HG02981 (cell line): ENCODE data around the gene CEMIP2.

Source experiments
- ATAC-seq: cut with Tn5 transposase; IDR thresholded peaks from one replicate; pipeline ENCODE4 v1.9.1; 2021; ENCODE audit warnings: mild to moderate bottlenecking, moderate library complexity; ENCODE audit not compliant: unreplicated experiment

Gene CEMIP2

GRCh38 chr9:71655141-71655540, 113.2 kb downstream of the CEMIP2 start:
- no peak for ATAC-seq

GRCh38 chr9:71652480-71652879, 115.8 kb downstream of the CEMIP2 start:
- no peak for ATAC-seq

GRCh38 chr9:71648453-71648852, 119.9 kb downstream of the CEMIP2 start:
- no peak for ATAC-seq

- peak; percentile 53 for ATAC-seq
Observed at GRCh38 chr9:71647094-71647591, 121.2 kb downstream of the CEMIP2 start.

- no peak for ATAC-seq
Observed at GRCh38 chr9:71646131-71646530, 122.2 kb downstream of the CEMIP2 start.

- no peak for ATAC-seq
Observed at GRCh38 chr9:71644819-71645362, 123.4 kb downstream of the CEMIP2 start.

GRCh38 chr9:71643330-71643729, 125.0 kb downstream of the CEMIP2 start:
- ATAC-seq, result no peak

- ATAC-seq, result no peak
Observed at GRCh38 chr9:71642056-71642455, 126.3 kb downstream of the CEMIP2 start.

GRCh38 chr9:71638627-71639026, 129.7 kb downstream of the CEMIP2 start:
- no peak for ATAC-seq

- no peak for ATAC-seq
Observed at GRCh38 chr9:71637926-71638325, 130.4 kb downstream of the CEMIP2 start.

GRCh38 chr9:71637375-71637774, 130.9 kb downstream of the CEMIP2 start:
- no peak for ATAC-seq

GRCh38 chr9:71636143-71636839, 132.0 kb downstream of the CEMIP2 start:
- no peak for ATAC-seq

- no peak for ATAC-seq
Observed at GRCh38 chr9:71634752-71635151, 133.6 kb downstream of the CEMIP2 start.
